ENCODE measurements around the gene CIB2.

CIB2 gene

DNA sequence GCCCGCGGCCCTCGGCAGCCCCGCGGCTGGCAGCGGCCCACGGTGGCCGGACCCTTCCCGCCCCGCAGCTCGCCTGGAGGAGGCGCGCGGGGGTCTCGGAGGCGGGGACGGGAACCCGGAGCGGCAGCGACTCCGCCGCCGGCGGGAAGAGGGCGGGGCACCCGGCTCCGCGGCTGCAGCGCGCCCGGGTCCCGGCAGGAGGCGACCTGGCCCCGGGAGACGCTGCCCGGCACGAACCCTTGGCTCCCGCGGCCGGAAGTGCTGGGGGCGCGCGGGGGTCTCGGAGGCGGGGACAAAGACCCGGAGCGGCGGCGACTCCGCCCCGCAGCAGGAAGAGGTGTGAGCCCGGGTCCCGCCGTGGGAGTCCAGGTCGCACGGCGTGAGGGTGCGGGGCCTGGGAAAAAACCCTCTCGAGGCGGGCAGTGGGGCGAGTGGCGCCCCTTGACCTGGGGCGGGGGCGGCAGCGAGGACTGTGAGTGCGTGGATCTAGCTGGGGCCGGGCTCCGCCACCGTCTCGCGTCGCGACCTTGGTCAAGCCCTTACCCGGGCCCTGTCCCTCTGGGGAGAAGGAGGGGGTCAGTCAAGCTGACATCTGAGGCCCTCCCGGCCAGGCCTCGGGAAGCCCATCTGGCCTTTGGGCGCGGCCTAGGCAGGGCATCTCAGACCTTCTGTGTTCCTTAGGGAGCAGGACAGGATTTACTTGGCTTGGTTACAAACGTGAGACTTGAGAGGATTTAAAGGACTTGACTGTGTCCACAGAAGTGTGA is at the start of gene CIB2:
Gene CIB2, minus strand, starts transcription at position 151 of the 767 bp plus-strand sequence. CDS start 230 bp downstream, outside the sequence.
- H3K9ac ChIP-seq (ENCODE audit: low read length) = peak within 1 kb of the TSS; percentile 91
- peak within 1 kb of the TSS; percentile 83 for H3K27ac ChIP-seq (ENCODE audit: low read depth, low read length)
- H3K4me3 ChIP-seq (ENCODE audit: low read length) = peak within 1 kb of the TSS; percentile 88
- H3K27me3 ChIP-seq (ENCODE audit: control insufficient read depth, insufficient read depth, low read length) = no peaks in the 10 kb centered on the region
- H3K4me1 ChIP-seq (ENCODE audit: control insufficient read depth, insufficient read depth, low read length) = peaks cover 10% of the 10 kb centered on the region
- no peaks in the 10 kb centered on the region for H3K36me3 ChIP-seq (ENCODE audit: control insufficient read depth, insufficient read depth, low read length)

DNA sequence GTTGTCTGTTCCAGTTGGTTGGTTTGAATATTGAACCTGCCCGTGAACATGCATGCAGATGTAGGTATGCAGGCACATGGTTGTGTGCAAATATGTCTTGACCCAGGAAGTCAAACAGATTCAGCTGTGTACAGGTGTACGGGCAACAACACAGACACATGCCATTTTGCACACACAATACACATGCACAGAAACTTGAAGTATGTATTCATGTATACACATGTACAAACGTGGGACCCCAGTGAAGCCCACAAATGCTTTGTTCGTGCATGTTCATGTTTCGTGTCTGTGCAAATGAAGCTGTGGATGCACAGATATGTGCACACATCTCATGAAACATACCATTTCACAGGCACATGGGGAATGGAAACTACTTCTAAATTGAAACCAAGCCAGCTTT is 48.7 kb upstream of the CIB2 start:
- Histone ChIP-seq H3K4me3 (ENCODE audit: low read length) (no peak overlapping the region), H3K36me3 (ENCODE audit: control insufficient read depth, insufficient read depth, low read length) (no peaks in the 10 kb centered on the region), H3K27ac (ENCODE audit: low read depth, low read length) (no peak overlapping the region), H3K4me1 (ENCODE audit: control insufficient read depth, insufficient read depth, low read length) (no peaks in the 10 kb centered on the region), H3K27me3 (ENCODE audit: control insufficient read depth, insufficient read depth, low read length) (no peaks in the 10 kb centered on the region), H3K9ac (ENCODE audit: low read length) (no peak overlapping the region)

DNA sequence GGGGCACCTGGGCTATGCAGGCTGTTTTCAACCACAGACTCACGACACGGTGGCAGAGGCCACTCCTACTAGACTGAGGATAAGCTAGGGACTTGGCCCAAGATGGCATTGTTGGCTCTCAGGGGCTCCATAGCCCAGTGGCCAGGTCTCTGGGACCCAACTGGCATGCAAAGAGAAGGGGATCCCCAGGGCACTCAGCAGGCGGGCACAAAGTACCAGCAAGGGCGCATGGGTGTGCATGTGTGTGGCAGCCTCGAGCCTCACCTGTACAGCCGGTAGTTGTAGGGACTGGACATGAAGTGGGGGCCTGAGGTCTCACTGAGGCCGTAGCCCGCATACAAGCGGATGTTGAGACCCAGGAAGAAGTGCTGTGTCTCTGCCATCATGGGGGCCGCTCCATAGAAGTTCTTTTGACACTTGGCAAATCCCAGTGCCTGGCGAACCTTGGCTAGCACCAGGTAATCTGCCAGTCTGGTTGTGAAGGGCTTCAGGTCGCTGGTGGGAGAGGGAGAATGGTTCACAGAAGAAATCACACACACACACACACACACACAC is 48.1 kb upstream of the CIB2 start:
- no peak overlapping the region for H3K27ac ChIP-seq (ENCODE audit: low read depth, low read length)
- no peak overlapping the region for H3K4me3 ChIP-seq (ENCODE audit: low read length)
- H3K27me3 ChIP-seq (ENCODE audit: control insufficient read depth, insufficient read depth, low read length) = no peaks in the 10 kb centered on the region
- no peaks in the 10 kb centered on the region for H3K4me1 ChIP-seq (ENCODE audit: control insufficient read depth, insufficient read depth, low read length)
- no peak overlapping the region for H3K9ac ChIP-seq (ENCODE audit: low read length)
- no peaks in the 10 kb centered on the region for H3K36me3 ChIP-seq (ENCODE audit: control insufficient read depth, insufficient read depth, low read length)

DNA sequence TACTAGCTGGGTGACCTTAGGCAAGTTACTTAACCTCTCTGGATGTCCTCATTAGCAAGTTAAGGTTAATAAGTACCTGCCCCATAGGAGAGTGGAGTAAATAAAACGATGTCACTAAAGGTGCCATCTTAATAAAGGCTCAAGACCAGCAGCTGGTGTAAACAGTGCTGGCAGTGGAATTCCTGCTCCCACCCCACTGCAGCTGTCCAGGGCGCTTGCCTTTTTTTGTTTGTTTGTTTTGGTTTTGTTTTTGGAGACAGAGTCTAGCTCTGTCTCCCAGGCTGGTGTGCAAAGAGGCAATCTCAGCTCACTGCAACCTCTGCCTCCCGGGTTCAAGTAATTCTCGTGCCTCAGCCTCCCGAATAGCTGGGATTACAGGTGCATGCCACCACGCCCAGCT is 46.8 kb upstream of the CIB2 start:
- Histone ChIP-seq H3K4me1 (ENCODE audit: control insufficient read depth, insufficient read depth, low read length) (no peaks in the 10 kb centered on the region), H3K36me3 (ENCODE audit: control insufficient read depth, insufficient read depth, low read length) (peaks cover 2% of the 10 kb centered on the region), H3K27ac (ENCODE audit: low read depth, low read length) (no peak overlapping the region), H3K4me3 (ENCODE audit: low read length) (no peak overlapping the region), H3K9ac (ENCODE audit: low read length) (no peak overlapping the region), H3K27me3 (ENCODE audit: control insufficient read depth, insufficient read depth, low read length) (no peaks in the 10 kb centered on the region)

DNA sequence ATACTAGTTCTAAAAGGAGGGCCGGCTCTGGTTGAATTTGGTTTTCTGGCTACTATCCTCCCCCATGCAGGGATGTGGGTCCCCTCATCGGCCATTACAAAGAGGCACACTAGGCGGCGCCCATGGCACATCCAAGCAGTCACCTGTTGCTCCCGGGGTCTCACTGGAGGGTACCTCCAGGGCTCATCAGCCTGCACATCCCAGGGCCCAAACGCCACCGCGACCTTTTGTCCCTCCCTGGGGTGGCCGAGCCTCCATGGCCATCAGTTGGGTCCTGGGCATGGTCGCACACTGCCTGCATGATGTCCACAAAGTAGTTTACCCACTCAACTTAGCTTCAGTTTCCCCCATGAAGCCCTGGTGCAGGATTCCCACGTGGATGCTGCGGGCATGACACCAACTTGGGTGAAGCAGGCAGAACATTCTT is 46.2 kb upstream of the CIB2 start:
- Histone ChIP-seq H3K4me3 (ENCODE audit: low read length) (no peak overlapping the region), H3K4me1 (ENCODE audit: control insufficient read depth, insufficient read depth, low read length) (no peaks in the 10 kb centered on the region), H3K36me3 (ENCODE audit: control insufficient read depth, insufficient read depth, low read length) (peaks cover 2% of the 10 kb centered on the region), H3K9ac (ENCODE audit: low read length) (no peak overlapping the region), H3K27ac (ENCODE audit: low read depth, low read length) (no peak overlapping the region), H3K27me3 (ENCODE audit: control insufficient read depth, insufficient read depth, low read length) (no peaks in the 10 kb centered on the region)

DNA sequence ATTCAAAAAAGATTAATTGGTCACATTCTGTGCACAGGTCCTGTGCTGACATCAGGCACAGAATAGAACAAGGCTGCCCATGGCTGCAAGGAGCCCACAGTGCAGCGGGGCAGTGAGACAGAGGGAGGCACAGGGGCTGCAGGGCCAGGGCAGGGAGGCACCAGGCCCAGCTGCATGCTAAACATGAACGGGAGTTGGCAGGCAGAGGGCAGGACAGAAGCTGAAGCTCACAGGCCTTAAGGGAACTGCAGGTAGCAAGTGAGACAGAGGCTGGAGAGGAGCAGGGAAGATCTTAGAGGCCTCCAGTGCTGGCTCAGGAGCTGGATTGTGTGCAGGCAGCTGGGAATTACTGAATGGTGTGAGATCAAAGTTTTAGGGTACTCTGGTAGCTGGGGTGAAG is 44.1 kb upstream of the CIB2 start:
- Histone ChIP-seq H3K9ac (ENCODE audit: low read length) (no peak overlapping the region), H3K4me3 (ENCODE audit: low read length) (no peak overlapping the region), H3K36me3 (ENCODE audit: control insufficient read depth, insufficient read depth, low read length) (peaks cover 8% of the 10 kb centered on the region), H3K27ac (ENCODE audit: low read depth, low read length) (no peak overlapping the region), H3K4me1 (ENCODE audit: control insufficient read depth, insufficient read depth, low read length) (no peaks in the 10 kb centered on the region), H3K27me3 (ENCODE audit: control insufficient read depth, insufficient read depth, low read length) (no peaks in the 10 kb centered on the region)

DNA sequence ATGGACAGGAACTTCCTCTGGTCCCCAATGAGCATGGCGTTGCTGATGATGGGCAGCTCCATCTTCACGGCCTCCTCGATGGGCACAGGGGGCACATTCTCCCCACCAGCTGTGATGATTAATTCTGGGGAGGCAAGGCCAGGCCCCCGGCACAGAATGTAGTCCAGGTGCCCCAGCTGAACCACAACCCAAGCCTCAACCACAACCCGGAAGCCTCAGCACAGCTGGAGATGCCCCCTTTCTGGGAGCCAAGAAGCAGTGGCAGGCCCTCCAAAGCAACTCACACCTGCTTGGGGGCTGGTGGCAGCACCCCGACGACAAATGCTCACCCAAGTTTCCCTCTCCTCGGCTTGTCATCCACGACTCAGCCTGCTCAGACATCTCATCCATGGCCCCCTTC is 43.2 kb upstream of the CIB2 start:
- H3K27me3 ChIP-seq (ENCODE audit: control insufficient read depth, insufficient read depth, low read length) = no peaks in the 10 kb centered on the region
- H3K4me1 ChIP-seq (ENCODE audit: control insufficient read depth, insufficient read depth, low read length) = no peaks in the 10 kb centered on the region
- no peak overlapping the region for H3K4me3 ChIP-seq (ENCODE audit: low read length)
- H3K36me3 ChIP-seq (ENCODE audit: control insufficient read depth, insufficient read depth, low read length) = peaks cover 12% of the 10 kb centered on the region
- H3K27ac ChIP-seq (ENCODE audit: low read depth, low read length) = no peak overlapping the region
- no peak overlapping the region for H3K9ac ChIP-seq (ENCODE audit: low read length)

DNA sequence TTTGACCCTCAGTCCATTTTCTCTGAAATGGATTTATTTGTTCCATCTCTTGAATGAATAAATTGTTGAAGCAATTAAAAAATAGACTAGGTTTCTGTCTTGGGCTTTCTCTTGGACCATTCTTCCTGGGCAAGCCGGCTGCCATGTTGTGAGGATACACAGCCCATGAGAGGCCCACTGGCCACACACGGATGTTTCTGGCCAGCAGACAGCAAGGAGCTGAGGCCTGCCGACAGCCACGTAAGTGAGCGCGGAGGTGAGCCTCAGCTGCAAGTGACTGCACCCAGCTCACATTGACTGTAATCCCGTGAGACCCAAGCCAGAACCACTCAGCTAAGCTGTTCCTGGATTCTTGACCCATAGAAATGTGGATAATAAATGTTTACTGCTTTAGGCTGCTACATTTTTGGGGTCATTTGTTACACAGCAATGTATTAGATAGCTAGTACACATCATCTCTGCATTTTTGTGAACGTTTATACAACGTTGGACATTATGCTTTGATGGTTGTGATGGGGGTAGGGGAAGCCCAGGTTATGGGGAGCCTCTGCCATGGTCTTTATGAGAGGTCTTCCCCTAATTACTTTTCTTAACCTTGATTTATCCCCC is 40.7 kb upstream of the CIB2 start:
- H3K27me3 ChIP-seq (ENCODE audit: control insufficient read depth, insufficient read depth, low read length) = no peaks in the 10 kb centered on the region
- H3K9ac ChIP-seq (ENCODE audit: low read length) = no peak overlapping the region
- H3K4me3 ChIP-seq (ENCODE audit: low read length) = no peak overlapping the region
- no peaks in the 10 kb centered on the region for H3K4me1 ChIP-seq (ENCODE audit: control insufficient read depth, insufficient read depth, low read length)
- peaks cover 15% of the 10 kb centered on the region for H3K36me3 ChIP-seq (ENCODE audit: control insufficient read depth, insufficient read depth, low read length)
- H3K27ac ChIP-seq (ENCODE audit: low read depth, low read length) = no peak overlapping the region

DNA sequence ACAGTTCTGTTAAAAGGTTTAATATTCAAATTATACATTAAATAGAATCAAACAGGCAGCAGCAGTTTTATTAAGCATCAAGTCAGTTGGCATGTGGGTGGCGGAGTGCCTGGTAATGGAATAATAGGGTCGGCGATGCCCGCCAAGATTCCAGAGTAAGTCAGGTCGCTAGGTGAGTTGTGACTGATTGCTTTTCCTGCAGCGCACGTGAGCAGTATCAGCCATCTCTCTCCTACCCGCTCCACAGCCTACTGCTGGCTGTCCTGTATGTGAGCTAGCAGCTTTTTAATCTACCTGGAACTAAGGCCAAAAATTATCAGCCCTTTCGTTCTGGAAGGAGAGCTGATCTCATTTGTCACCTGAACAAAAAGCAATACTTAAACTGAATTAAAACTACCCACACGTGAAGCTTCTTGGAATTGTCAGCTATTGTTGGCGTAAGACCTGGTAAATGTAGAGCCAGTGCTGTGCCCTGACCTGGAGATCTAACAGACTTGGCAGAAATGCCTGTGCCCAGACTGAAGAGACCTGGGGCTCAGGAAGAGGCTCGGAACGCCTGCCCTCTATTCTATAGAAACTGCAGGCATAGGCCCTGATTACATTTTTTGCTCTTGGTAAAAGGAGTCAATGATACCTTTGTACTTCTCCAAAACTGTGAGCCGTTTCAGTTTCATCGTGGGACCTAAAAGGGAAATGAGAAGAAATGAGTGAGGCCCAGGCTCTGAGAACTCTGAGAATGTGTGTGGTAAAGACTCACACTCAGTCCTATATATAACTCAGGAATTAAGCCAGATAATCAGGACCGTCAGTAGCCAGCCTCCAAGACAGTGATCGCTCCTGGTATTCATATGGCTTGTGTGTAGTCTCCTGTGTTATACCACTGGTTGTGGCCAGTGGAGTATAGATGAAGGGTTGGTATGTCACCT is 39.9 kb upstream of the CIB2 start:
- no peak overlapping the region for H3K4me3 ChIP-seq (ENCODE audit: low read length)
- no peak overlapping the region for H3K27ac ChIP-seq (ENCODE audit: low read depth, low read length)
- H3K9ac ChIP-seq (ENCODE audit: low read length) = no peak overlapping the region
- H3K27me3 ChIP-seq (ENCODE audit: control insufficient read depth, insufficient read depth, low read length) = no peaks in the 10 kb centered on the region
- peaks cover 19% of the 10 kb centered on the region for H3K36me3 ChIP-seq (ENCODE audit: control insufficient read depth, insufficient read depth, low read length)
- no peaks in the 10 kb centered on the region for H3K4me1 ChIP-seq (ENCODE audit: control insufficient read depth, insufficient read depth, low read length)

DNA sequence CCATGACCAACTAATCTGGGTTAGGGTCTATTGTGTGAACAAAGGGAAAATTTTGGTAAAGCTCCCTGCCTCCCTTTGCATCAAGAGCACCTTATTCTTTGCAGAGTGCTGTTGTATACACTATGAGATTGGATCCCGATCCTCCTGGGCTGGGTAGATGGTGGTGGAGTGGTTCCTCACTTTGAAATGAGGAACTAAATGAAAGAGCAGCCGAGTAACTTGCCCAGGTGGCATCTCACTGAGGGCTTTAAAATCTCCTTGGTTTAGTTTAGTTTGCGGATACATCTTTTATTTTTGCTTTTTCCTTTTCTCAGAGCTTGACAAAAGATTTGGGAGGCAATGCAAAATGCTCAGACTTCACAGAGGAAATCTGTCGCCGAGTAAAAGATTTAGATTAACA is 37.4 kb upstream of the CIB2 start:
- Histone ChIP-seq H3K27ac (ENCODE audit: low read depth, low read length) (no peak overlapping the region), H3K4me1 (ENCODE audit: control insufficient read depth, insufficient read depth, low read length) (no peaks in the 10 kb centered on the region), H3K36me3 (ENCODE audit: control insufficient read depth, insufficient read depth, low read length) (peaks cover 18% of the 10 kb centered on the region), H3K27me3 (ENCODE audit: control insufficient read depth, insufficient read depth, low read length) (no peaks in the 10 kb centered on the region), H3K9ac (ENCODE audit: low read length) (no peak overlapping the region), H3K4me3 (ENCODE audit: low read length) (no peak overlapping the region)

DNA sequence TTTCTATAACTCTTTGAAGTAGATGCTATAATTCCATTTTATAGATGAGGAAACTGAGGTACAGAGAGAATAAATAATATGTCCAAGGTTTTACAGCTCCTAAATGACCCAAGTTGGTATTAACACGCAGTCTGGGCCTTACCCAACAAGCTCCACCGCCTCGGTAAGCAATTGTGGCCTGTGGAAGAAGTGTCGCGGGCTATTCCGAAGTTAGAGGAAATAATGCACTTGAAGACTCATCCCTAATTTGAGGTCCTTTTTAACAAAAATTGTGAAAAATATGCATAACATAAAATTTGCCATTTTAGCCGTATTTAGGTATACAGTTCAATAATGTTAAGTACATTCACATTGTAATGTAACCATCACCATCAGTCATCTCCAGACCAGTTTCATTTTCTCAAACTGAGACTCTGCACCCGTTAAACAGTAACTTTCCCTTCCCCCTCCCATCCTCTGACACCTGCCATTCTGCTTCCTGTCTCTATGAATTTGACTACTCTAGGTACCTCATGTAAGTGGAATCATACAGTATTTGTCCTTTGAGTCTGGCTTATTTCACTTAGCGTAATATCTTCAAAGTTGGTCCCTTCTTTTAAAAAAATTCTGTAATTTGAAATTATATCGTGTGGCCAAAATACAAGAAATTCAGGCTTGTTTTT is 36.1 kb upstream of the CIB2 start:
- Histone ChIP-seq H3K4me1 (ENCODE audit: control insufficient read depth, insufficient read depth, low read length) (no peaks in the 10 kb centered on the region), H3K9ac (ENCODE audit: low read length) (no peak overlapping the region), H3K27ac (ENCODE audit: low read depth, low read length) (no peak overlapping the region), H3K27me3 (ENCODE audit: control insufficient read depth, insufficient read depth, low read length) (no peaks in the 10 kb centered on the region), H3K36me3 (ENCODE audit: control insufficient read depth, insufficient read depth, low read length) (peaks cover 20% of the 10 kb centered on the region), H3K4me3 (ENCODE audit: low read length) (no peak overlapping the region)

DNA sequence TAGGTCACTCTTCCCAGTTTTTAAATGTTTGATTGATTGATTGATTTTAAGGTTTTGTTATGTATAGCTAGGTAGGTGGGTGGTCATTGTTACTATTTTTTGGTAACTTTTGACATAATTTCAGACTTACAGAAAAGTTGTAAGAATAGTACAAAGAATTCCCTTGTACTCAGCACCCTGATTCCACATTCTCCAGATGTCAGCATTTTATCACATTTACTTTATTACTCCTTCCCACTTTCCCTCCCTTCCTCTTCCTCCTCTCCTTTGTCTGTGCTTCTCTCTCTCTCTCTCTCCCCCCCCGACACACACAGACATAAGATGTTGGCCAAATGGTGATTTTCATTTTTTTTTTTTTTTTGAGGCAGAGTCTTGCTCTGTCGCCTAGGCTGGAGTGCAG is 32.8 kb upstream of the CIB2 start:
- Histone ChIP-seq H3K9ac (ENCODE audit: low read length) (no peak overlapping the region), H3K4me1 (ENCODE audit: control insufficient read depth, insufficient read depth, low read length) (no peaks in the 10 kb centered on the region), H3K36me3 (ENCODE audit: control insufficient read depth, insufficient read depth, low read length) (peaks cover 22% of the 10 kb centered on the region), H3K27me3 (ENCODE audit: control insufficient read depth, insufficient read depth, low read length) (no peaks in the 10 kb centered on the region), H3K4me3 (ENCODE audit: low read length) (no peak overlapping the region), H3K27ac (ENCODE audit: low read depth, low read length) (no peak overlapping the region)

All from rectal smooth muscle tissue (tissue), 1 donor.